Measurements from ENCODE around the gene WDR31.

WDR31 gene

GRCh38 chr9:113355040-113355596 lies 15.0 kb upstream of the WDR31 start:
- no peak for DNase-seq (ENCODE audit: low spot score)
- ChIA-PET CTCF (interaction anchor here (0.6 to 0.7 kb wide), 2 partner anchors 58 to 590 kb away, joined by 3 to 7 read pairs; no protein-coding TSS in a partner anchor), POLR2A (ENCODE audit: low non-redundant PET) (interaction anchor here (0.6 to 0.7 kb wide), 2 partner anchors 15 to 46 kb away, joined by 3 to 4 read pairs; partner anchors contain the start of genes ALAD and WDR31)
- no peak for TF ChIP-seq CTCF (conservative IDR thresholded peaks at IDR 0.05; ENCODE audit: low read depth)
- no peak overlapping the region for H3K27ac ChIP-seq

GRCh38 chr9:113352411-113352810 lies 12.3 kb upstream of the WDR31 start:
- ChIA-PET CTCF (interaction anchor here (1.3 kb wide), 1 partner anchor 12 kb away, joined by 4 read pairs; the partner anchor contains the start of gene WDR31), POLR2A (ENCODE audit: low non-redundant PET) (no interaction called here)
- DNase-seq (ENCODE audit: low spot score), result peak; percentile 40
- no peak overlapping the region for H3K27ac ChIP-seq
- no peak for TF ChIP-seq CTCF (conservative IDR thresholded peaks at IDR 0.05; ENCODE audit: low read depth)

- no peak for DNase-seq (ENCODE audit: low spot score)
- POLR2A ChIA-PET (ENCODE audit: low non-redundant PET), result no interaction called here
- CTCF ChIA-PET, result interaction anchor here (1.3 kb wide), 1 partner anchor 12 kb away, joined by 4 read pairs; the partner anchor contains the start of gene WDR31
- no peak overlapping the region for H3K27ac ChIP-seq
- TF ChIP-seq CTCF (conservative IDR thresholded peaks at IDR 0.05; ENCODE audit: low read depth), result no peak
Measured at GRCh38 chr9:113352006-113352405, 11.9 kb upstream of the WDR31 start.

- CTCF ChIA-PET, result interaction anchor here (0.6 to 0.7 kb wide), 2 partner anchors 8 to 1552 kb away, joined by 3 to 8 read pairs; no protein-coding TSS in a partner anchor
- DNase-seq (ENCODE audit: low spot score), result no peak
- no peak overlapping the region for H3K27ac ChIP-seq
- no peak for TF ChIP-seq CTCF (conservative IDR thresholded peaks at IDR 0.05; ENCODE audit: low read depth)
- POLR2A ChIA-PET (ENCODE audit: low non-redundant PET), result no interaction called here
Measured at GRCh38 chr9:113350937-113351336, 10.9 kb upstream of the WDR31 start.

GRCh38 chr9:113350107-113350661 lies 10.1 kb upstream of the WDR31 start:
- H3K27ac ChIP-seq, result no peak overlapping the region
- CTCF ChIA-PET, result interaction anchor here (0.6 to 1.3 kb wide), 3 partner anchors 10 to 1911 kb away, joined by 3 read pairs; partner anchors contain the start of gene WDR31

More at GRCh38 chr9:113350107-113350661, 10.1 kb upstream of the WDR31 start:
- no peak for DNase-seq (ENCODE audit: low spot score)
- no peak for TF ChIP-seq CTCF (conservative IDR thresholded peaks at IDR 0.05; ENCODE audit: low read depth)
- POLR2A ChIA-PET (ENCODE audit: low non-redundant PET), result interaction anchor here (0.6 kb wide), 1 partner anchor 18 kb away, joined by 3 read pairs; no protein-coding TSS in a partner anchor
